H1 (cell line): ENCODE measurements around the gene GP1BB. TPM values are rescaled to one million over a fixed set of nuclear protein-coding genes. Genes with fewer than 3 reads are reported as not detected.

Experiments
- ASH2L ChIP-seq: fragments of 200-600, 300-600 bp; sonication (generic); IDR thresholded peaks from one replicate; pipeline ENCODE4 v1.7.1; 2017; ENCODE audit warnings: low read length
- E2F6 ChIP-seq: IDR thresholded peaks from 2 replicates; pipeline ENCODE4 v1.6.1; 2012; ENCODE audit warnings: inconsistent platforms
- PHF8 ChIP-seq: fragments of 200-600 bp; sonication (generic); conservative IDR thresholded peaks from 2 replicates; pipeline ENCODE4 v1.7.1; 2012; ENCODE audit warnings: low read depth, mild to moderate bottlenecking, inconsistent platforms, low read length, moderate library complexity
- SAP30 ChIP-seq: fragments of 300-600 bp; sonication (generic); IDR thresholded peaks from 2 replicates; pipeline ENCODE4 v1.7.1; 2012; ENCODE audit warnings: low read length, moderate library complexity, mild to moderate bottlenecking, inconsistent platforms; ENCODE audit not compliant: insufficient read depth, insufficient replicate concordance
- SIRT6 ChIP-seq: IDR thresholded peaks from one replicate; pipeline ENCODE4 v1.7.1; 2012; ENCODE audit warnings: low read length, inconsistent platforms
- polyA plus RNA-seq, 7 experiments: library from polyadenylated mRNA; depleted of rRNA in 3 of 7; stranded (reverse) in 5 of 7; unstranded in 2 of 7; fragments of >200 nt in 5 of 7; fragments of 200-250 nt in 2 of 7; gene quantifications; 1 replicate in 5 of 7; 2 replicates in 1 of 7; 4 replicates in 1 of 7; pipeline versions ENCODE4 v1.2.1 to v1.2.3, GENCODE V29; 2011 to 2013; ENCODE audit warnings: missing spikeins in 2 of 7, mixed read lengths in 2 of 7
- total RNA-seq: library from RNA; stranded (reverse); fragmentation: NEBNext Ultra II Directional; extraction: Animal tissue kit (Norgen Biotek cat#: 25700); gene quantifications from 2 replicates; pipeline ENCODE4 v1.2.1, GENCODE V29; 2021

GP1BB gene
- total and polyA plus RNA-seq, 2 of the 8 experiments (the other 6 are each of a cell fraction or from before 2014, with no cell fraction given): 0.36 TPM; not detected in 1

DNA sequence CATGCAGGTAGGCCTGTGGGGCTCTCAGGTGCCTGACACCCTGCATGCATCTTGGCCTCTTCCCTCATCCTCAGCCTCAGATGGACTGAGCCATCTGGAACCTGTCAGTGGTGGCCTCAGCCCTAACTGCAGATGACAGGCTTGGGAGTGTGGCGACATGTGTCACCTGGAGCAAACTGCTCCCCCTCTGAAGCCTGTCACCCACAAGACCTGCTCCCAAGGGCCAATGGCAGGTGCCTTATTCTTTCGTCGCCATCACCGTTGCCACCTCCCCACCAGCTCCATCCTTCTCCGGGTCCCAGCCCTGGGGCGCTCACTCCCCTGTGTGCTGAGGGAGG, 12.6 kb upstream of the GP1BB start (continued):
- no peak for TF ChIP-seq PHF8
- TF ChIP-seq ASH2L: no peak
- no peak for TF ChIP-seq SAP30
- no peak for TF ChIP-seq SIRT6
- no peak for TF ChIP-seq E2F6
